ENCODE results near the gene PNLIPRP2.

DNA sequence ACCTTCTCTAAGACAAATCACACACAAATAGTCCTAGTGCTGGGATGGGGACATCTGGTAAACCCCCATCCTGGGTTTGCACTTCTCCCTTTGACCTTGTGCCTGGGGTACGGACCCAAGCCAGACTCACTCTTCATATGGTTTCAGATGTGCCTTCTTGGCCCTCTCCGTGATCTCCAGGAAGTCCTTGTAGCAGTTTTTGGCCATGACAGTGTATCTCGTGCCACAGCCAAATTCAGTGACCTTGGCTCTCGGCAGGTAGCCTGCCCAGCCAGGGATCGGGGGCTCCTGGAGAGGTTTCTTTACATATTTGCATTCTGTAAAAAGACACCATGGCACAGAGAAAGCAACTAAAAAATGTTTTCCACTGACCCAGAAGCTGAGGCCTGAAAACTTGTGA lies 43.9 kb downstream of the PNLIPRP2 start:
- TF ChIP-seq EZH2phosphoT487 (IDR thresholded peaks at IDR 0.05; ENCODE audit: insufficient read depth, low read depth) (no peak), EZH2 (IDR thresholded peaks at IDR 0.05; ENCODE audit: insufficient read depth, poor library complexity, severe bottlenecking) (no peak)

Data from GM23248 (cell line).